A204.1 (cell line): ENCODE data around the gene ARL5B.
"Not testable (repeated sequence)": the region's sequence is repeated elsewhere in the genome, so short reads cannot be mapped to it uniquely, and the experiment has no call there.

Experiments used
- FAIRE-seq: peaks from 2 replicates; lab custom pipeline; 2012; peaks lifted over from hg19 to GRCh38; lab: Jason Lieb, UNC

Gene ARL5B, protein sequence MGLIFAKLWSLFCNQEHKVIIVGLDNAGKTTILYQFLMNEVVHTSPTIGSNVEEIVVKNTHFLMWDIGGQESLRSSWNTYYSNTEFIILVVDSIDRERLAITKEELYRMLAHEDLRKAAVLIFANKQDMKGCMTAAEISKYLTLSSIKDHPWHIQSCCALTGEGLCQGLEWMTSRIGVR

DNA sequence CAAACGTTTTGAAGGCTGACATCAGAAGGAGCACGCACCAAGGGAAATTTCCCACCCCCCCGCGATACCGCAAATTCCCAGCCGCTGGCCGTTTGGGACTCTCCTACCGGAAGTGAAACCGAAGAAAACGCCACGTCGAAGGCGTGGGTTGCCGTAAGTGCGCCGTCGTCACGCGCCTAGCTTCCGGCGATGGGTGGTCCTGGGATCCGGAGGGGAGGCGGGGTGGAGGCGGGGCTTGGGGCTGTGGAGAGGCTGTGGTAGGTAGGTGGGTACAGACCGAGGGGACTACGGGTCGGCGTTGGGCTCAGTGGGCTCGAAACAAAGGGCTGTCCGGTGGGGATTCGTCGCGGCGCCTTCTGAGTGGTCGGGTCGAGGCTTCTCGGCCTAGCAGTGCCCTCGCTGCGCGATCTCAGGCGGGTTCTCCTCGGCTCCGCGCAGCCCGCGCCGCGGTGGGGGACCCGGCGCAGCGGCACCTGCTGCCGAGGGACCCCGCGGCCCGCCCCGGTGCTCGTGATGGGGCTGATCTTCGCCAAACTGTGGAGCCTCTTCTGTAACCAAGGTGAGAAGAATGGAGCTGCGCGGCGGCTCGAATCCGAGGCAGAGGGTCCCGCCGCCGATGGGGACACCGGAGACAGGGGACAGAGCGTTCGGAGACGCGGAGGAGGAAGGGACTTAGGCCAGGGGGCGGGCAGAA, at the start of gene ARL5B:
ARL5B (plus strand) TSS at position 307 of the 694 bp plus-strand sequence; CDS start at position 514, 207 bp downstream.
- FAIRE-seq = peak; percentile 89

DNA sequence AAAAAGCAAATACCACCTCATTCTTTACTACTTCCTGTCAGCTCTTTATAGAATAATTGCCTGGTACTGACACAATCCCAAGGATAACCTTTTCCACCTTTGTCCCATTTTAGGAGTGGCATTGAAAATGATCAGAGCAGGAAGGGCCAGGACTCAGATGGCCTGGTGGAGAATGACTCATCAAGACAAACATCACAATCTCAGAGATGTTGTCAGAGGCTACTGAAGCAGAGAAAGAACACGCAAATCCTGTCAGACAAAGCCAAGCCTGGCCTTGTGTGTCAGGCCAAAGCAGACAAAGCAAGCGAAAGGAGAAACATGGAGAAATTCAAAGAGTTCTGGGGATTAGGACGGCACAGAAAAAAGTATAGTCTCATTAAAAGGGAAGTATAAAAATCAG, 48.7 kb upstream of the ARL5B start:
- no peak for FAIRE-seq

DNA sequence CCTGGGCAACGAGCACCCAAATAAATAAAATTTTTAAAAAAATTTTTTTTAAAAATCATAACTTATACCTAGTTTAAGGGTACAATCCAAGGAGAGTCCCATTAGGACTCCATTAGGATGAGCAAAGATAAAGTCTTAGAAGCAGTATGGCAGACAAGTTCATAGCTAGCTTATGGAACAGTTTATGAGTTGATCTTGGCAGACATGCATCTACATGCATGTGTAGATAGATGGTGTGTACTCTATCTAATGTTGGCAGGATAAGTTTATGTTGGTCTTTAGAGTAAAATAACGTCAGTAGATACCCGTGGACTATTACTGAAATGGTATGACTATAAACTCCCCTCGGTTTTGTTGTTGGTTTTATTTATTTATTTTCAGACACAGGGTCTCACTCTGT, 48.1 kb upstream of the ARL5B start:
- FAIRE-seq = no peak

DNA sequence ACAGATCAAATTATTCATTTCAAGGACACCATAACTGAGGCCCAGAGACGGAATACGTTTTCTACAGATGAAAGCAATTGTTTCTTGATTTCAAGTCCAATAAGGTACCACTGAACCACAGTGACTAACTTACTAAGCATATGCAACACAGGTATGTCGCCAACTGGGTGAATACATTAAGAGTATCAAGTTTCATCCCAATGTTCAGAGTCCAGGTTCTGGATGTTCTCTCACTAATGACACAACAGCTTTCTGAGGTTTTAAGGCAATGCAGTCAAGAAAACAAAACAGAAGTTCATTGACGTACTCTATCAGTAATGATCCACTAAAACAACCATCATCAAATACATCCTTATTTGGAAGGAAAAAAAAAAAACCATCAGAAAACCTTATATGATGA, 43.6 kb upstream of the ARL5B start:
- no peak for FAIRE-seq

DNA sequence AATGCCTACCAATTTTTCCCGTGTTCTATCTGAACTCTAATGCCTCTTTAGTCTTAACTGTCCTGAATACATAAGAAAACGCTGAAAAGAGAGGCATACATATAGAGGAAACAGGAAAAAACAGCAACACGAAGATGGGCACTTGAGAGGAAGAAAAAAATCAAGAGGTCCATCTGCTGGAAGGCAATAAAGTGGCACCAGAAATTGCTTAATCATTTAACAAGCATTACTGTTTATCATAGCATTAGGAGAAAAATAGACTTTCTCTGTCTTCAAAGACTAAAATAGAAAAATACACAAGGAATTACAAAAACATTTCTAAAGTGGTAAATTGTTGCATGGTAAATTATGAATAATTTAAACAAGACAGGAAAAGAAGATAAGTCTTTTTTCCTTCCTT, 42.9 kb upstream of the ARL5B start:
- no peak for FAIRE-seq

DNA sequence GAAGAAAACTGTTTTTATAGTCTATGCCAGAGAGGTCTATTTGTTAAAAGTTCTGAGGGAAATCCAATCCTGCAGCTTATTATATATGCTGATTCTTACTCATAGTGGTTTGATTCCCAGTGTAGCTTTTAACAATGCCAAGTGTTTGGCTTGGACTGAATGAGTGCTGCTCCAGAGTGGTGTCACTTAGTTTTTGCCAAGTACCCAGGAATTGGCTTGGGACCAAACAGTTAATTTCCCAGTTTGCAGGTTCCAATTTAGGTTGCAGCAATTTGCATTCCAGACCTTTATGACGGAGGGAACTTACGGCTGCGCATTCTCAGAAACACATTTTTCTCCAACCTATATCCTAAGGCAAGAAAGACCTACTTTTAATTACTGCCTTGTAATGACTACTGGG, 40.2 kb upstream of the ARL5B start:
- FAIRE-seq = no peak

DNA sequence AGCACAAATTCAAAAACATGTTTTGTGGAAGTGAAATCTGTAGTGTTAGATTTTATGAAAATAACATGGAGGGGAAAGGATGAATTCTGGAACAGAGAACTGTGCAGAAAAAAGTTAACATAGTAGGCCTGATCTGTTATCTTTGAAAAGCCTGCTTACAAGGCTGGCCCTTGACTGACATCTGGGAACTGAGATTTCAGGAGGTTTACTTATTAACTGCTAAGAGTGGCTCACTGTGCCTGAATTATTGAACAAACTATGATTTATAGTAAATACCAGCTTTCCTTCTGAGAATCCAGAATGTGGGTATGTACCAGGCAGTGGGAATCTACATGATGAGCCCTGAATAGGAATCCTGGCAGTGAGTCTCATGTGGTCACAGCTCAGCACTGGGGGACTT, 38.4 kb upstream of the ARL5B start:
- no peak for FAIRE-seq

DNA sequence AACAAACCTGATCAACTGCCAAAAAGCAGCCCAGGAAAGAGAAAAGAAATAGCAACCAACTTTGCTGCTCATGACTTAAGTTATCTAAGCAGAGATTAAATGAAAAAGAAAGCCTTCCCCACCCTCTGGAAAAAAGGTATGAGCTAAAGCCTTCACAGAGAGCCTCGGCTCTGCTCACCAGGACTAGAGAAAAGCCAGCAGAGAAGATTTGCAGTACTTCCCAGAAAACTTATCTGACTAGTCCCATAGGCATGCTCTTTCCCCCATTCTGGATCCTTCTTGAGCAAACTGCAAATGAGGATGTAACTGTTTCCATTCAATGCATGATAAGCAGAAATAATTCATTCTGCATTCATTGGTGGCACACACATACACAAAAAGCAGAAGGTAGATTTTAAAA, 35.6 kb upstream of the ARL5B start:
- FAIRE-seq = not testable (repeated sequence)

DNA sequence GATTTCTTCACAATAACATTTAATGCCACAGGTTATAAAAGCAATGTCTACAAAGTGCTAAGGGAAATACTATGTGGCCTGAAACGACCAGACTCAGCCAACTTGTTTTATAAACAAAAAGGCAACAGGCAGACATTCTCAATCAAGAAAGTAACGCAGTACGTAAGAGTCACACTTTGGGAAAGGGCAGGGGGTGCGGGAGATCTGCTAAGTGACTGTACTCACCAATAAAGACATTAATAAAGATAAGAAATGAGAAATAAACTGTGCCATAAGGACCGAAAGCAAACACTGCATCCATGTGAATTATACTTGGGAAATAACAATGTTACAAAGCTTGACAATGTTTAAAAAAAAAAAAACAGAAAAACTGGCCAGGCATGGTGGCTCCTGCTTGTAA, 33.3 kb upstream of the ARL5B start:
- FAIRE-seq = no peak

DNA sequence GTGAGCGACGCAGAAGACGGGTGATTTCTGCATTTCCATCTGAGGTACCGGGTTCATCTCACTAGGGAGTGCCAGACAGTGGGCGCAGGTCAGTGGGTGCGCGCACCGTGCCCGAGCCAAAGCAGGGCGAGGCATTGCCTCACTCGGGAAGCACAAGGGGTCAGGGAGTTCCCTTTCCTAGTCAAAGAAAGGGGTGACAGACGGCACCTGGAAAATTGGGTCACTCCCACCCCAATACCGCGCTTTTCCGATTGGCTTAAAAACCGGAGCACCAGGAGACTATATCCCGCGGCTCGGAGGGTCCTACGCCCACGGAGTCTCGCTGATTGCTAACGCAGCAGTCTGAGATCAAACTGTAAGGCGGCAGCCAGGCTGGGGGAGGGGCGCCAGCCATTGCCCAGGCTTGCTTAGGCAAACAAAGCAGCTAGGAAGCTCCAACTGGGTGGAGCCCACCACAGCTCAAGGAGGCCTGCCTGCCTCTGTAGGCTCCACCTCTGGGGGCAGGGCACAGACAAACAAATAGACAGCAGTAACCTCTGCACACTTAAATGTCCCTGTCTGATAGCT, 31.7 kb upstream of the ARL5B start:
- FAIRE-seq = not testable (repeated sequence)

DNA sequence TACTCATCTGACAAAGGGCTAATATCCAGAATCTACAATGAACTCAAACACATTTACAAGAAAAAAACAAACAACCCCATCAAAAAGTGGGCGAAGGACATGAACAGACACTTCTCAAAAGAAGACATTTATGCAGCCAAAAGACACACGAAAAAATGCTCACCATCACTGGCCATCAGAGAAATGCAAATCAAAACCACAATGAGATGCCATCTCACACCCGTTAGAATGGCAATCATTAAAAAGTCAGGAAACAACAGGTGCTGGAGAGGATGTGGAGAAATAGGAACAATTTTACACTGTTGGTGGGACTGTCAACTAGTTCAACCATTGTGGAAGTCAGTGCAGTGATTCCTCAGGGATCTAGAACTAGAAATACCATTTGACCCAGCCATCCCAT, 26.7 kb upstream of the ARL5B start:
- FAIRE-seq = not testable (repeated sequence)

DNA sequence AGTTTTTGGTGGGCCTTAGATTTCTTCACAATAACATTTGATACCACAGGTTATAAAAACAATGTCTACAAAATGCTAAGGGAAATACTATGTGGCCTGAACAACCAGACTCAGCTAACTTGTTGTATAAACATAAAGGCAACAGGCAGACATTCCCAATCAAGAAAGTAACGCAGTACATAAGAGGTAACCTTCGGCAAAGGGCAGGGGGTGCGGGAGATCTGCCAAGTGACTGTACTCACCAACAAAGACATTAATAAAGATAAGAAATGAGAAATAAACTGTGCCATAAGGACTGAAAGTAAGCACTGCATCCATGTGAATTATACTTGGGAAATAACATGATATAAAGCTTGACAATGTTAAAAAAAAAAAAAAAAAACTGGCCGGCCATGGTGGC, 23.2 kb upstream of the ARL5B start:
- FAIRE-seq = no peak

DNA sequence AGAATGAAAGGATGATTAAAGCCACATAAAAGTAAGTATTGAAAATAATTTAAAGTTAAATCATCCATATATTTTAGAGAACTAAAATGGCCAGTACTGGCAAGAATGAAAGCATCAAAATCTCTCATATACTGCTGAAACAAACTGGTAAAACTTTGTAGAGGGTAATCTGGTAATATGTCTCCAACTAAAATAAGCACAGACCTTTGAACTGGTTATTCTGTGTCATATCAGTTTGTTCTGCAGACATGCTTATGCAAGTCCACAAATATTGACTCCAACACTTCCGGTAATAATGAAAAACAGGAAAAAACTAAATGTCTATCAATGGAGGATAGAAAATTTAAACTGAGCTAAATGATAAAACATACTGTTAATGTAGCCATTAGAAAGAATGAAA, 21.8 kb upstream of the ARL5B start:
- not testable (repeated sequence) for FAIRE-seq

DNA sequence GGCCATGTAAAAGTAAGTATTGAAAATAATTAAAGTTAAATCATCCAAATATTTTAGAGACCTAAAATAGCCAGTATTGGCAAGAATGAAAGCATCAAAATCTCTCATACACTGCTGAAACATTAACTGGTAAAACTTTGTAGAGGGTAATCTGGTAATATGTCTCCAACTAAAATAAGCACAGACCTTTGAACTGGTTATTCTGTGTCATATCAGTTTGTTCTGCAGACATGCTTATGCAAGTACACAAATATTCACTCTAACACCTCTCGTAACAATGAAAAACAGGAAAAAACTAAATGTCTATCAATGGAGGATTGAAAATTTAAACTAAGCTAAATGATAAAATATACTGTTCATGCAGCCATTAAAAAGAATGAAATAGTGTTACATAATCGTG, 19.5 kb upstream of the ARL5B start:
- not testable (repeated sequence) for FAIRE-seq

DNA sequence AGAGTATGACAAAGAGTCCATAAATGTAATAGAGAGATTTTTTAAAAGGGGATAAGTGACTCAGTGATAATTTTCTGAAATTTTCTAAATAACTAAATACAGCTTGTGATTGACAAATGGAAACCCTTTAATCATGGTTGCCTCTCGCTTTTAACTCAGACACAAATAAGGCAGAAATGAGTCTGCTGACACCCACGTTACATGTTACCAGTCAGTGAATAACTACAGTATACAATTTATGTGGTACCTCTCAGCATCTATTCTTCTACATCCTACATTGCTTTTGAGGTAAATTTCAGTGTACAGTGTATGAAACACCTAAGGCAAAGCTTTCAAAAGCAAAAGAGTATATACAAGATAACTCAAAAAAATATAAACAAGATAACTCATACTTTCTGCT, 12.1 kb upstream of the ARL5B start:
- FAIRE-seq = no peak

DNA sequence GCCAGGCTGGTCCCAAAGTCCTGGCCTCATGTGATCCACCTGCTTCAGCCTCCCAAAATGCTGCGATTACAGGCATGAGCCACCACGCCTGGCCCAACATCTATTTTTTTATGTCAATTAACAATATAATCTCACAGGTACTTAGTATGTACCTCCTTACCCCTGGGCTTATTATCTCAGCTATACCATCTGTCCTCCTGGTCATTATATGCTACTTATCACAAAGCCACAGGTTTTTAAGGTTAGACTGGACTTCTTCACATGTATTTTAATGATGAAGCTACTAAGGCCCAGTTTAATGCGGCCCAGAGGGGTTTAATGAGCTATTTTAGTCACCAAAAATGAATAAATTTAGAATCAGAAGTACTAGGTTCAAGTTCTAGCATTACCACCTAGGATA, 11.3 kb upstream of the ARL5B start:
- no peak for FAIRE-seq

DNA sequence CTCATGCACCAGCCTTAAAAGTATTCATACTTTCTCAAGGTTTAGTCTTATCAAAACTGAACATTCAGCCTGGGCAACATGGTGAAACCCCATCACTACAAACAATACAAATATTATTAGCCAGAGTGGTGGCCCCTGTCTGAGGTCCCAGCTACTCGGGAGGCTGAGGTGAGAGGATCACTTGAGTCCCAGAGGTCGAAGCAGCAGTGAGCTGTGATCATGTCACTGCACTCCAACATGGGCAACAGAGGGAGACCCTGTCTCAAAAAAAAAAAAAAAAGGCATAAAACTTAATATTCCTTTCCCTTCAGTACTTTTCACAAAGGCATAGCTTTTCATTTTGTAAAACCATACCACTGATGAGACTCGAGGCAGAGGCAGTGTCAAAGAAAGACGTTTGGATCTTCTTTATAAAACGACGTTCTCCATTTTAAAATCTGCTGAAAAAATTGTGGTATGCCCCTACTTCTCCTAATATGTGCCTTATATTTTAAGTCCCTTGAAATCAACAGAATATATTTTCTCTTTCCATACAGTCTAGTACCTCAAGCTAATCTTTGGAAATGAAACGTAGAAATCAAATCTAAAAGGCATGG, 9.8 kb upstream of the ARL5B start:
- FAIRE-seq = no peak

DNA sequence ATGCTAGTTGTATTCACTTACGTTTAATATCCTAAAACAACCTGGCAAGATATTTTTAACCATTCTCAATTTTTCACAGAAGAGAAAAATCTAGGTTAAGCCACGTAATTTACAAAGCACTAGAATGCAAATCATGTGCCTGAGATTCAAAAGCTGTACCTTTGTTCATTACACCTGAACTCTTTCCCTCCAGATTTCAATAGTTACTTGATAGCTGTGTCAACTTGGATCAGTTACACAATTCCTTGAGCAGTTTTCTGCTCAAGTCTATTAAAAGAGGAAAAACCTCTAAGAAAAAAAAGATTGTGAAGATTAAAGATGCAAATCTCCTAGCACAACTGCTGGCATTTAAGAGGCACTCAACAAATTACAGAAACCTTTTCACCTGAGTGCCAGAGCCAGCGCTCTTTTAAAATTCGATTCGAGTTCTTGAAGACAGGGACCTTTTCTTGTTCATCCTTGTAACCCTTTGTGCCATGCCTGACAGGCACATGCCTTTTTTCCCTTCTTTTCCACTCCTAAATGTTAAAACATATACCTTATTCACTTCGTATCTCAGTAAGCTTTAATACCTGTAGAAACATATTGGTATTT, 8.7 kb upstream of the ARL5B start:
- FAIRE-seq = no peak

DNA sequence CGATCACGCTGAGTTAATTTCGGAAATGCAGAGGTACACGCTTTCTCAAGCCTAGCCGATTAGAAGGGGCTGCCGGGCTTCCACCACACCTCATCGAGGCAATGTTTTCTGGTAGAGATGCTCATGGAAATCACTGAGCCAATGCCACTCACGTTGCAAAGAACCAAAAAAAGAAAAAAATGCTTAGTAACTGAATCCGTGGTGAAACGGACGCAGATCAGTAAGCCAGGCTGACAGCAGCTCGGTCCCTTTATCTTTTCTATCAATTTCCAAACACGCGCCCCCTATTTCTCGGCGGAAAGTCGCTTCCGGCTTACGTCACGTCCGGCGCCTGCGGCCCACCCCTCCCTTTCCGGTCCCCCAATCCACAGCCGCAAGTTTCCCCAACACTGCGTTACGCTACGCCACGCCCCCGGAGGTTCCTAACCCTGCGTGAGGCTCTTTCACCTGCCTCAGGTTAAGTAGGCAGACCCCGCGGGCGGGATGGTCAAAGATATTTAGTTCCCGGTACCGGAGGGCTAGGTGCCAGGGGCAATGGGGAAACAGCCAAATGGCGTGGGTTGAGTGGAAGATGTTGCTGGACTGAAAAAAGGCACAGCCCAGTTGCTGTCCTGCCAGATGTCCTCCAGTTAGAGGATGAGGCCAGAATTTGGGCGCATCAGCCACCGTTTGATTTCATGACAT, 7.8 kb upstream of the ARL5B start, which contains the start of gene NSUN6:
NSUN6 (minus strand) TSS at position 264 of the 684 bp plus-strand sequence. CDS start 384 bp downstream, outside the sequence.
- peak; percentile 21 for FAIRE-seq

DNA sequence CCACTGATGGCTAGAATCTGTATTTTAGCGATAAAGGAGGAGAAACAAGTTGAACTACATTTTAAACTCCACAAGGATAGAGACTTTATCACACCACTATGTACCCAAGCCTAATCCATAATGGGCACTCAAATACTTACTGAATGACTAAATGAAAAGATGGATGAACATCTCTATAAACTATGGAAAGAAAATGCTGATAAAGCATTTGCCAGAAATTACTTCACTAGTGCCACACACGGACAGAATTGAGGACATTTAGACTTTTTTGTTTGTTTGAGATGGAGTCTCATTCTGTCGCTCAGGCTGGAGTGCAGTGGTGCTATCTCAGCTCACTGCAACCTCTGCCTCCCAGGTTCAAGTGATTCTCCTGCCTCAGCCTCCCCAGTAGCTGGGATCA, 6.1 kb upstream of the ARL5B start:
- no peak for FAIRE-seq

DNA sequence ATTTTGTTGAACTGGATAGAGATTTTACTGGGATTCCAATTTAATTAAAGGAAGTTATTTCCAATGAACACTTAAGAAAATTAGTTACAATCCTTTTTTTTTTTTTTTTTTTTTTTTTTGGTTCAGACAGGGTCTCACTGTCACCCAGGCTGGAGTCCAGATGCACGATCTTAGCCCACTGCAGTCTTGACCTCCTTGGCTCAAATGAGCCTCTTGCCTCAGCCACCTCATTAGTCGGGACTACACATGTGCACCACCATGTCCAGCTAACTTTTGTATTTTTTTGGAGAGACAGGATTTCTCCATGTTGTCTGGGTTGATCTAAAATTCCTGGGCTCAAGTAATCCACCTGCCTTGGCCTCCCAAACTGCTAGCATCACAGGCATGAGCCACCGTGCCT, 2.5 kb upstream of the ARL5B start:
- no peak for FAIRE-seq
